Ovary (tissue), 9 donors: Measurements from ENCODE around the gene MYPN. TPM values are rescaled to one million over a fixed set of nuclear protein-coding genes. Genes with fewer than 3 reads are reported as not detected.
"Not testable (repeated sequence)": the region's sequence is repeated elsewhere in the genome, so short reads cannot be mapped to it uniquely, and the experiment has no call there.

Experiments
- DNase-seq, 5 donors: peaks; one replicate each; pipeline ENCODE4 v3.0.0-alpha.2; 2019 to 2020
- H3K27ac ChIP-seq, 2 donors: fragments of 200-600 bp; one replicate each; pipeline versions ENCODE4 v1.5.1 to v1.8.0; 2019 to 2022
- H3K27me3 ChIP-seq: fragments of 200-600 bp; one replicate; pipeline ENCODE4 v1.8.0; 2022
- H3K36me3 ChIP-seq: fragments of 200-600 bp; sonication (generic); one replicate; pipeline ENCODE4 v1.5.1; 2019
- H3K4me1 ChIP-seq: one replicate; pipeline ENCODE4 v1.8.1; 2013; ENCODE audit warnings: mild to moderate bottlenecking, moderate library complexity; ENCODE audit not compliant: insufficient read depth
- H3K4me3 ChIP-seq: fragments of 200-600 bp; sonication (generic); one replicate; pipeline ENCODE4 v1.5.1; 2017
- H3K9me3 ChIP-seq, 2 donors: fragments of 200-600 bp in 1 of 2; sonication (generic) in 1 of 2; one replicate each; pipeline versions ENCODE4 v1.5.1 to v1.8.1; 2013 to 2019; ENCODE audit warnings: mild to moderate bottlenecking in 1 of 2, moderate library complexity in 1 of 2
- EP300 ChIP-seq: sonication (generic); formaldehyde crosslinking; IDR thresholded peaks from one replicate; pipeline ENCODE4 v1.6.1; 2017; ENCODE audit warnings: antibody characterized with exemption
- POLR2A ChIP-seq: fragments of 450-650 bp; IDR thresholded peaks from one replicate; pipeline ENCODE4 v1.6.1; 2017; ENCODE audit warnings: antibody characterized with exemption, mild to moderate bottlenecking, moderate library complexity
- WGBS, 3 donors: extraction: QIAGEN DNeasy Blood & Tissue Kit in 1 of 3; methylation state at CpG; one replicate each; pipeline versions ENCODE4 v1.1.5 to v1.1.7; 2013 to 2017; 5-methylcytosine and 5-hydroxymethylcytosine counted together
- intact Hi-C, 4 donors: fragments of 100-400 bp; cut with DNase I; formaldehyde crosslinking; loops; one replicate each; pipeline versions ENCODE4 v1.11.0 to v1.15.1; 2022 to 2023
- polyA plus RNA-seq, 2 donors: library from polyadenylated mRNA; stranded (reverse); fragments of 200-250 nt in 1 of 2; fragments of 350-450 nt in 1 of 2; fragmentation: Illumina TruSeq in 1 of 2; extraction: RNeasy Lipid Tissue Mini Kit (QIAGEN cat#74804) in 1 of 2; gene quantifications; one replicate each; pipeline ENCODE4 v1.2.3, GENCODE V29; 2013 to 2014
- total RNA-seq, 7 donors: library from RNA; depleted of rRNA in 2 of 7; stranded (reverse); fragments of >200 nt in 2 of 7; fragmentation: NEBNext Ultra II Directional in 3 of 7; extraction: Animal tissue kit (Norgen Biotek cat#: 25700) in 3 of 7; gene quantifications; one replicate each; pipeline versions ENCODE4 v1.1.0 to v1.2.4, GENCODE V29; 2016 to 2023
- TF ChIP-seq, protein P1 (sequence below), 3 donors: fragments of 450-650 bp in 2 of 3; fragments of 200-600 bp in 1 of 3; IDR thresholded peaks; one replicate each; pipeline versions ENCODE4 v1.5.1 to v1.8.0; 2016 to 2022; ENCODE audit warnings: antibody characterized with exemption in 3 of 3, mild to moderate bottlenecking in 1 of 3
- donor health status: DM: no; HTN: no; CAD: no; lungs with moderate emphysema.
- donor health status: DM: no; HTN: no; CAD: no.
- donor health status: Bipolar disorder and iron deficiency.
- donor health status: DM: yes; HTN: yes; CAD: no.
- donor health status: DM: no; HTN: no; CAD: no.
- donor health status: DM: yes; HTN: yes; CAD: no.

Gene MYPN
- total and polyA plus RNA-seq, 9 donors = 0.05 to 0.18 (median 0.16) TPM; not detected in 5

DNA sequence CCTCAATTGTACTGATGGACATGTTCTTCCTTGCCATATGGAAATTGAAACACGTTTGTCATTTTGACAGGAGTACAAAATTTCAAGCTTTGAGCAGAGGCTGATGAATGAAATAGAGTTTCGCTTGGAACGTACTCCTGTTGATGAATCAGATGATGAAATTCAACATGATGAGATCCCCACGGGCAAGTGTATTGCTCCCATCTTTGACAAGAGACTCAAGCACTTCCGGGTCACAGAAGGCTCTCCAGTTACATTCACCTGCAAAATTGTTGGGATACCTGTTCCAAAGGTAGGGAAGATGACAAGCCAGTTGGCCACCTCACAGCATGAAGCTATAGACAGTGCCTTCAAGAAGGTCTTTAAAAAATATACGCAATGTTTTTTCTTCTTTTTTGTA is 79.5 kb downstream of the MYPN start:
- H3K27ac ChIP-seq = no peak overlapping the region
- H3K27me3 ChIP-seq = no peaks in the 10 kb centered on the region
- TF ChIP-seq EP300 (no peak), POLR2A (no peak)
- TF ChIP-seq, protein P1, sequence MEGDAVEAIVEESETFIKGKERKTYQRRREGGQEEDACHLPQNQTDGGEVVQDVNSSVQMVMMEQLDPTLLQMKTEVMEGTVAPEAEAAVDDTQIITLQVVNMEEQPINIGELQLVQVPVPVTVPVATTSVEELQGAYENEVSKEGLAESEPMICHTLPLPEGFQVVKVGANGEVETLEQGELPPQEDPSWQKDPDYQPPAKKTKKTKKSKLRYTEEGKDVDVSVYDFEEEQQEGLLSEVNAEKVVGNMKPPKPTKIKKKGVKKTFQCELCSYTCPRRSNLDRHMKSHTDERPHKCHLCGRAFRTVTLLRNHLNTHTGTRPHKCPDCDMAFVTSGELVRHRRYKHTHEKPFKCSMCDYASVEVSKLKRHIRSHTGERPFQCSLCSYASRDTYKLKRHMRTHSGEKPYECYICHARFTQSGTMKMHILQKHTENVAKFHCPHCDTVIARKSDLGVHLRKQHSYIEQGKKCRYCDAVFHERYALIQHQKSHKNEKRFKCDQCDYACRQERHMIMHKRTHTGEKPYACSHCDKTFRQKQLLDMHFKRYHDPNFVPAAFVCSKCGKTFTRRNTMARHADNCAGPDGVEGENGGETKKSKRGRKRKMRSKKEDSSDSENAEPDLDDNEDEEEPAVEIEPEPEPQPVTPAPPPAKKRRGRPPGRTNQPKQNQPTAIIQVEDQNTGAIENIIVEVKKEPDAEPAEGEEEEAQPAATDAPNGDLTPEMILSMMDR (IDR thresholded peaks at IDR 0.05) = no peak
- WGBS, 3 donors = 85 to 91% (median 89%) methylated on average over 6 of the region's 6 CpGs
- H3K9me3 ChIP-seq = no peaks in the 10 kb centered on the region
- no peak for DNase-seq
- H3K36me3 ChIP-seq = no peaks in the 10 kb centered on the region
- H3K4me3 ChIP-seq = no peak overlapping the region
- intact Hi-C loops = no loop called here
- no peaks in the 10 kb centered on the region for H3K4me1 ChIP-seq

GRCh38 chr10:68192113-68192512 is 82.8 kb downstream of the MYPN start:
- WGBS, 3 donors = 85 to 92% (median 89%) methylated on average over 3 of the region's 3 CpGs
- no peak overlapping the region for H3K4me3 ChIP-seq
- no peak for DNase-seq
- no peaks in the 10 kb centered on the region for H3K27me3 ChIP-seq
- TF ChIP-seq POLR2A = no peak
- no peak for TF ChIP-seq EP300
- TF ChIP-seq, protein P1 (IDR thresholded peaks at IDR 0.05) = no peak
- no peaks in the 10 kb centered on the region for H3K9me3 ChIP-seq
- intact Hi-C loops = no loop called here
- no peaks in the 10 kb centered on the region for H3K4me1 ChIP-seq
- H3K36me3 ChIP-seq = no peaks in the 10 kb centered on the region
- no peak overlapping the region for H3K27ac ChIP-seq

DNA sequence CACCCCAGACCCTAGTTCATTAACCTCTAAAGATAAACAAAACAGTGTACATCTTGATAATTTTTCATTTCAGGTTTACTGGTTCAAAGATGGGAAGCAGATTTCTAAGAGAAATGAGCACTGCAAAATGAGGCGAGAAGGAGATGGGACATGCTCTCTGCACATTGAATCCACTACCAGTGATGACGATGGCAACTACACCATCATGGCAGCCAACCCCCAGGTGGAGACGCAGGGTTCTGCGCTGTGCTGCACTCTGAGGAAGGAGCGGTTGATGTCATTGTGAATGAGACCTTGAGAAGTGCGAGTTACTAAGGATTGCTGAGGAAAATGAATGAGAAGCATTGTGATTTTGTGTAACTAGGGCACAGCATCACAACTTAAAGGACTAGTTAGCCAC is 85.0 kb downstream of the MYPN start:
- WGBS, 3 donors = 78 to 94% (median 91%) methylated on average over 6 of the region's 6 CpGs

DNA sequence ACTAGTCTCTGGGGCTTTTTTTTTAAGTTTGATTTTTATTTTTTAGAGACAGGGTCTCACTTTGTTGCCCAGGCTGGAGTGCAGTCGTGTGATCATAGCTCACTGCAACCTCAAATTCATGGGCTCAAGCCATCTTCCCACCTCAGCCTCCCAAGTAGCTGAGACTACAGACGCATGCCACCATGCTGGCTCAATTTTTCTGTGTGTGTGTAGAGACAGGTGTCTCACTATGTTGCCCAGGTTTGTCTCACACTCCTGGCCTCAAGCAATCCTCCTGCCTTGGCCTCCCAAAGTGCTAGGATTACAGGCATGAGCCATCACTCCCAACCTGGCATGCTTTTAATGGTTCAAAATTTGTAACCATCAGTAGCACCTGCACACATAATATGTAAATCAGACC is 86.5 kb downstream of the MYPN start:
- H3K27ac ChIP-seq, intact Hi-C loops, H3K4me1 ChIP-seq, H3K9me3 ChIP-seq, H3K27me3 ChIP-seq, DNase-seq, H3K36me3 ChIP-seq, H3K4me3 ChIP-seq: not testable (repeated sequence)
- 82 to 95% (median 85%) methylated on average over 2 of the region's 2 CpGs for WGBS, 3 donors

More for the DNA sequence above, 85.0 kb downstream of the MYPN start:
- H3K4me3 ChIP-seq = no peak overlapping the region
- no peak for TF ChIP-seq POLR2A
- TF ChIP-seq, protein P1 (IDR thresholded peaks at IDR 0.05) = no peak
- no peak for TF ChIP-seq EP300
- no peaks in the 10 kb centered on the region for H3K36me3 ChIP-seq
- intact Hi-C loops = no loop called here
- H3K9me3 ChIP-seq = no peaks in the 10 kb centered on the region
- H3K4me1 ChIP-seq = no peaks in the 10 kb centered on the region
- H3K27ac ChIP-seq = no peak overlapping the region
- no peak for DNase-seq
- no peaks in the 10 kb centered on the region for H3K27me3 ChIP-seq

GRCh38 chr10:68196701-68197100 is 87.4 kb downstream of the MYPN start:
- no peak for TF ChIP-seq POLR2A
- TF ChIP-seq, protein P1 (IDR thresholded peaks at IDR 0.05) = no peak
- TF ChIP-seq EP300 = no peak
- H3K36me3 ChIP-seq = no peaks in the 10 kb centered on the region

More at GRCh38 chr10:68196701-68197100, 87.4 kb downstream of the MYPN start:
- Histone ChIP-seq H3K4me3 (no peak overlapping the region), H3K4me1 (no peaks in the 10 kb centered on the region), H3K27me3 (no peaks in the 10 kb centered on the region), H3K27ac (no peak overlapping the region), H3K9me3 (no peaks in the 10 kb centered on the region)
- intact Hi-C loops = no loop called here
- DNase-seq = no peak
- WGBS, 3 donors = 25 to 43% (median 29%) methylated on average over 3 of the region's 3 CpGs
